Vagina (tissue), 2 donors: ENCODE measurements around the gene QRICH2.

Source experiments
- CTCF ChIP-seq, 3 experiments: fragments of 450-650 bp in 2 of 3; fragments of 200-600 bp in 1 of 3; sonication (generic) in 1 of 3; IDR thresholded peaks; one replicate each; pipeline ENCODE4 v1.5.1; 2017 to 2019; ENCODE audit warnings: antibody characterized with exemption in 3 of 3, mild to moderate bottlenecking in 2 of 3, moderate library complexity in 2 of 3
- POLR2AphosphoS5 ChIP-seq, 2 donors: sonication (generic); formaldehyde crosslinking; IDR thresholded peaks; one replicate each; pipeline ENCODE4 v1.9.0; 2017; ENCODE audit warnings: antibody characterized with exemption in 2 of 2, mild to moderate bottlenecking in 2 of 2, low read depth in 1 of 2; ENCODE audit not compliant: insufficient read depth in 1 of 2

DNA sequence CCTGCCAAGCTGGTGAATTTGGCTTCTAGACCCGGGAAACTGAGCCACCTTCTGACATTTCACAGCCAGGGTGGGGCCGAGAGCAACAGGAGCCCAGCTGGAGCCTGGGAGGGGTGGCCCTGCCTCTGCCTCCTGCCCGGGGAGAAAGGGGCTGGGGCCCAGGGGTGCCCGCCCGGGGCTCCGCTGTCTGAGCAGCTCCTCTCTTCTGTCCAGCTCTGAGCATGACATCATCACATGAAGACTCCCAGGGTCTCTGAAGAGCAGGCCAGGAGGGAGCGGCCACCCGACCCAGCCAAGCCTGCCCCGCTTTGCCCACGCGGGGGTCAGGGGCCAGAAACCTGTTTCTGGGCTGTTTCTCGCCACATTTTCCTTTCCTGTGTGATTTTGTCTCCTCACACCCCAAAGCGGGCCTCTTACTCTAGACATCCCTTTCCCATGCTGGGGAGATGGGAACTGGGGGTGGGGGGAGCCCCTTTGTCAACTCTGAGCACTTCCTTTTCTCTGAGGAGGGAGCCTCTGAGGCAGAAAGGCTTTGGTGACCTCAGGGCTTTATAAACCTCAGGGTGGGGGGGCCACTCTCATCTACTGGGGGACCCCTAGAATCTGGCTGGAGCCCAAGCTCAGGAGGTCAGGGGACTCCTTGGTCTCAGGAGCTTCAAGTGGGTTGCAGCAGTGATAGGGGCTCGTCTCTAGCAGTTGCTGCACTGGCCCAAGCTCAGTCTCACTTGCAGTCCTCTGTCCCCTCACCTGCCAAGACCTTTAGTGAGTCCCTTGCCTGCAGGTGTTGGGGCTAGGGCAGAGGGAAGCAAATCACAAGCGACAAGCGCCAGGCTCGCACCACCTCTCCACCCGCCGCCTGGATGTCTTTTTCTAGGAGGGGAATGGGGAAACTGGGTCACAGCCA is 35.3 kb downstream of the QRICH2 start:
- TF ChIP-seq CTCF (IDR thresholded peaks at IDR 0.05) (no peak), POLR2AphosphoS5 (IDR thresholded peaks at IDR 0.05; ENCODE audit: insufficient read depth in 1 of 2, low read depth in 1 of 2) (no peak)
